HG02840 (cell line): ENCODE measurements around the gene ELOF1.

Experiments
- ATAC-seq: cut with Tn5 transposase; IDR thresholded peaks from one replicate; pipeline ENCODE4 v1.9.1; 2021; ENCODE audit warnings: mild to moderate bottlenecking, moderate library complexity, moderate number of reproducible peaks; ENCODE audit not compliant: unreplicated experiment, low FRiP score

Gene ELOF1

GRCh38 chr19:11538232-11539036 is 20.6 kb downstream of the ELOF1 start, which contains the start of gene CNN1:
Gene CNN1, plus strand, starts transcription at chr19:11538851. Its CDS starts 77 bp downstream, at chr19:11538928.
- ATAC-seq, result no peak

GRCh38 chr19:11535792-11536595 is 23.0 kb downstream of the ELOF1 start:
- ATAC-seq, result no peak

- no peak for ATAC-seq
Observed at GRCh38 chr19:11534948-11535347, 24.1 kb downstream of the ELOF1 start.

- no peak for ATAC-seq
Observed at GRCh38 chr19:11534538-11534937, 24.5 kb downstream of the ELOF1 start.

- no peak for ATAC-seq
Observed at GRCh38 chr19:11530432-11530831, 28.6 kb downstream of the ELOF1 start.

GRCh38 chr19:11528551-11529341 is 30.3 kb downstream of the ELOF1 start, which contains the start of gene ECSIT:
Gene ECSIT, minus strand, starts transcription at chr19:11529134. Its CDS starts 9,964 bp downstream, at chr19:11519170.
- ATAC-seq, result peak; percentile 98

- ATAC-seq, result no peak
Observed at GRCh38 chr19:11519138-11519537, 39.9 kb downstream of the ELOF1 start.

GRCh38 chr19:11513946-11514345 is 45.1 kb downstream of the ELOF1 start:
- no peak for ATAC-seq

GRCh38 chr19:11510444-11510843 is 48.6 kb downstream of the ELOF1 start:
- no peak for ATAC-seq

- ATAC-seq, result no peak
Observed at GRCh38 chr19:11507370-11508078, 51.5 kb downstream of the ELOF1 start.

GRCh38 chr19:11506967-11507366 is 52.1 kb downstream of the ELOF1 start:
- ATAC-seq, result no peak

- peak; percentile 39 for ATAC-seq
Observed at GRCh38 chr19:11506101-11506555, 52.9 kb downstream of the ELOF1 start.

- ATAC-seq, result peak; percentile 54
Observed at GRCh38 chr19:11505504-11506100, 53.4 kb downstream of the ELOF1 start, which contains the start of gene ZNF653. Gene ZNF653, minus strand, starts transcription at chr19:11505839. Its CDS starts 53 bp downstream, at chr19:11505786.

GRCh38 chr19:11505032-11505503 is 54.0 kb downstream of the ELOF1 start:
- ATAC-seq, result peak; percentile 81

GRCh38 chr19:11504502-11505031 is 54.5 kb downstream of the ELOF1 start:
- no peak for ATAC-seq
